Activated CD4-positive, alpha-beta T cell treated with anti-CD3 and anti-CD28 coated beads for 36 hours (primary cell): ENCODE results near the gene TSPAN2. TPM values are rescaled to one million over a fixed set of nuclear protein-coding genes. Genes with fewer than 3 reads are reported as not detected.

ENCODE experiments used
- total RNA-seq, 2 experiments: library from RNA; stranded (reverse); gene quantifications; one replicate each; pipeline ENCODE4 v1.2.3, GENCODE V29; 2021

The TSPAN2 gene
- total RNA-seq, 2 experiments from 2014 or later = 0.69 to 0.91 TPM

Other genes with a start within 250 kb of the TSPAN2 start
- gene SYCP1, start 234.6 kb downstream of the TSPAN2 start, total RNA-seq = not detected
- gene TSHB, start 59.7 kb downstream of the TSPAN2 start, total RNA-seq = not detected
- not detected for gene NGF, start 248.7 kb upstream of the TSPAN2 start, total RNA-seq